Measurements from ENCODE around the gene ISLR. TPM values are rescaled to one million over a fixed set of nuclear protein-coding genes. Genes with fewer than 3 reads are reported as not detected.

The ISLR gene
- polyA plus RNA-seq, 1 donor (not counting 4 experiments of a cell fraction or from before 2014, with no cell fraction given) = not detected

DNA sequence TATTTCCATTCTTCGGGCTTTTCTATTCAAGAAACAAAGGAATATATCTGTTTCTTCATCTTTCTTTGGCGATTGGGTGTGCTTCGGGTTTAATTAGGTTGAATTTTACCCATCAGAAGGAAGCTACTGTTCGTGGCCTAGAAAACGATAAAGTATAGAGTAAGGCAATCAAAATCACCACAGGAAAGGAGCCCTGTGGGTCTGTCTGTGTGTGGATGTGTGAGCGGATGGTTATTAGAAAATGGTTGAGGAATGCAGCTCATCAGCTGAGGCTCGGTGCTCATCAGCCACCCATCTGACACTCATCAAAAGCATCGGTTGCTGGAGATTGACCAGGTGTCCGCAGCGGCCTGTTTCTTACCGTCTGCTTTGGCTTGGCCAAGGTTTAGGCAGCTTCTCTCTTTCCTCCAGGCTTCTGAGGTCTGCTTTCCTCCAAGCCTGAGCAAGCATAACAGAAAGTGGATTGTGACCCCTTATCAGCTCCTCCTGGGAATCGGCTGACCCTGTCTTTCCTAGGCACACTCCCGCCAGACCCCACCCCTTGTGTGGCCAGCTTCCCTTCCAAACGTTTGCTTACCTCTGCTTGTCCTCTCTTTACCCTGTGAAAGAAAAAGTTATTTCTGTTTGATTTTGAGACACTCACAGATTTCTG, 17.6 kb upstream of the ISLR start:
- Histone ChIP-seq H3K36me3 (ENCODE audit: control insufficient read depth in 2 of 2, extremely low read depth in 1 of 2, insufficient read depth in 2 of 2, low read length in 2 of 2) (no peaks in the 10 kb centered on the region), H4K20me1 (ENCODE audit: control insufficient read depth, extremely low read depth, insufficient read depth, low read length) (no peaks in the 10 kb centered on the region), H3K79me2 (ENCODE audit: control insufficient read depth, insufficient read depth, low read length) (no peaks in the 10 kb centered on the region), H3K4me3 (ENCODE audit: control insufficient read depth in 2 of 3, extremely low read depth in 1 of 3, insufficient read depth in 2 of 3, low read depth in 1 of 3, low read length in 3 of 3) (no peak overlapping the region), H3K9me3 (ENCODE audit: control insufficient read depth, low read depth, low read length) (no peaks in the 10 kb centered on the region), H3K27me3 (ENCODE audit: control insufficient read depth, extremely low read depth, insufficient read depth, low read length) (peaks cover 11% of the 10 kb centered on the region), H3K9me1 (ENCODE audit: control insufficient read depth, extremely low read depth, insufficient read depth, low read length) (no peaks in the 10 kb centered on the region), H3K4me1 (ENCODE audit: control insufficient read depth, extremely low read depth, insufficient read depth, low read length) (no peaks in the 10 kb centered on the region), H3K27ac (ENCODE audit: control insufficient read depth, insufficient read depth, low read length) (no peak overlapping the region), H2AFZ (ENCODE audit: control insufficient read depth, low read length) (no peak overlapping the region), H3K9ac (ENCODE audit: control insufficient read depth, extremely low read depth, insufficient read depth, low read length) (no peak overlapping the region), H3K4me2 (ENCODE audit: control insufficient read depth, extremely low read depth, insufficient read depth, low read depth, low read length) (no peak overlapping the region)
- FAIRE-seq (no peak), DNase-seq (ENCODE audit: low read depth, low spot score) (no peak)
- TF ChIP-seq, protein P1, sequence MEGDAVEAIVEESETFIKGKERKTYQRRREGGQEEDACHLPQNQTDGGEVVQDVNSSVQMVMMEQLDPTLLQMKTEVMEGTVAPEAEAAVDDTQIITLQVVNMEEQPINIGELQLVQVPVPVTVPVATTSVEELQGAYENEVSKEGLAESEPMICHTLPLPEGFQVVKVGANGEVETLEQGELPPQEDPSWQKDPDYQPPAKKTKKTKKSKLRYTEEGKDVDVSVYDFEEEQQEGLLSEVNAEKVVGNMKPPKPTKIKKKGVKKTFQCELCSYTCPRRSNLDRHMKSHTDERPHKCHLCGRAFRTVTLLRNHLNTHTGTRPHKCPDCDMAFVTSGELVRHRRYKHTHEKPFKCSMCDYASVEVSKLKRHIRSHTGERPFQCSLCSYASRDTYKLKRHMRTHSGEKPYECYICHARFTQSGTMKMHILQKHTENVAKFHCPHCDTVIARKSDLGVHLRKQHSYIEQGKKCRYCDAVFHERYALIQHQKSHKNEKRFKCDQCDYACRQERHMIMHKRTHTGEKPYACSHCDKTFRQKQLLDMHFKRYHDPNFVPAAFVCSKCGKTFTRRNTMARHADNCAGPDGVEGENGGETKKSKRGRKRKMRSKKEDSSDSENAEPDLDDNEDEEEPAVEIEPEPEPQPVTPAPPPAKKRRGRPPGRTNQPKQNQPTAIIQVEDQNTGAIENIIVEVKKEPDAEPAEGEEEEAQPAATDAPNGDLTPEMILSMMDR (optimal IDR thresholded peaks at IDR 0.05 in 1 of 3, IDR thresholded peaks at IDR 0.05 in 1 of 3, conservative IDR thresholded peaks at IDR 0.05 in 1 of 3; ENCODE audit: extremely low read depth in 1 of 3, insufficient read depth in 2 of 3, low read length in 3 of 3) = no peak
- no peak for TF ChIP-seq EZH2 (IDR thresholded peaks at IDR 0.05; ENCODE audit: low read length)
- dilution Hi-C loops (cut with MboI; ENCODE audit: extremely low pct_ligation_motif_present, low sequenced_read_pairs) = no loop called here

DNA sequence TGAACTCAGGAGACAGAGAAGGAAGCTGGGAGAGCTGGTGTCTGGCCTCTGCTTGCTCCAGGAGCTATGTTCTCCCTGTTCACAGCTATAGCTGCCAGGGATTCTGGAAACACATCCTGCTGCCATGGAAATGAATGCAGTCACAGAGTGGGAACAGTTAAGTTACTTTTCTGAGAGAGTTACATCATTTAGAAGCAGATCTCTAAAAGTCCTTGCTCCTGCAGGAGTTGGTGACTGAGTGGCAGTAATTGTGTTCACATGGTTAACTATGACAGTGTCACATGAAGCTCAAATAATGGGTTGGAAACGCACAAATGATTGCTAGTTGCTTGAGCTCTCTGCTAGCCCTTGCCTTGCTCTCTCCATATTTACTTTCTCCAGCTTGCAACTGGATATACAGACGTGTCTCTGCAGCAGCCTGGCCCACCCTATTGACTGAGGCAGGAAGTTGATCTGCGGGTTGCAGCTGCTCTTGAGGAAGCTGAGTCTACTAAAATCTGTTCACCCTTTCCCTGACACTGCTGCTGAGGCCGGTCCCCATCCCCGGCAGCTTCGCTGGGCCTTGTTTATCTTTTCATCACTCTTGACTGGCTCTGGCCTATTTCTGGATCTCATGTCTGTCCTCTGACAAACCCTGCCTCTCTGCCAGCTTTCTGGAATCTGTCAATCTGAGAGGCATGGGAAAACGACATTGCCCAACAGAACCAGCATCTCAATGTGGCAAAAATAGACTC, 16.7 kb upstream of the ISLR start:
- H3K9ac ChIP-seq (ENCODE audit: control insufficient read depth, extremely low read depth, insufficient read depth, low read length) = no peak overlapping the region
- no peaks in the 10 kb centered on the region for H3K36me3 ChIP-seq (ENCODE audit: control insufficient read depth in 2 of 2, extremely low read depth in 1 of 2, insufficient read depth in 2 of 2, low read length in 2 of 2)
- no peaks in the 10 kb centered on the region for H3K4me1 ChIP-seq (ENCODE audit: control insufficient read depth, extremely low read depth, insufficient read depth, low read length)
- no peak overlapping the region for H3K27ac ChIP-seq (ENCODE audit: control insufficient read depth, insufficient read depth, low read length)
- no peaks in the 10 kb centered on the region for H3K79me2 ChIP-seq (ENCODE audit: control insufficient read depth, insufficient read depth, low read length)
- no peak overlapping the region for H3K4me3 ChIP-seq (ENCODE audit: control insufficient read depth in 2 of 3, extremely low read depth in 1 of 3, insufficient read depth in 2 of 3, low read depth in 1 of 3, low read length in 3 of 3)
- dilution Hi-C loops (cut with MboI; ENCODE audit: extremely low pct_ligation_motif_present, low sequenced_read_pairs) = no loop called here
- FAIRE-seq = no peak
- H4K20me1 ChIP-seq (ENCODE audit: control insufficient read depth, extremely low read depth, insufficient read depth, low read length) = no peaks in the 10 kb centered on the region
- TF ChIP-seq, protein P1 (optimal IDR thresholded peaks at IDR 0.05 in 1 of 3, IDR thresholded peaks at IDR 0.05 in 1 of 3, conservative IDR thresholded peaks at IDR 0.05 in 1 of 3; ENCODE audit: extremely low read depth in 1 of 3, insufficient read depth in 2 of 3, low read length in 3 of 3) = no peak
- TF ChIP-seq EZH2 (IDR thresholded peaks at IDR 0.05; ENCODE audit: low read length) = no peak
- no peaks in the 10 kb centered on the region for H3K9me3 ChIP-seq (ENCODE audit: control insufficient read depth, low read depth, low read length)
- DNase-seq (ENCODE audit: low read depth, low spot score) = no peak
- H3K27me3 ChIP-seq (ENCODE audit: control insufficient read depth, extremely low read depth, insufficient read depth, low read length) = peaks cover 11% of the 10 kb centered on the region
- H2AFZ ChIP-seq (ENCODE audit: control insufficient read depth, low read length) = no peak overlapping the region
- no peak overlapping the region for H3K4me2 ChIP-seq (ENCODE audit: control insufficient read depth, extremely low read depth, insufficient read depth, low read depth, low read length)
- no peaks in the 10 kb centered on the region for H3K9me1 ChIP-seq (ENCODE audit: control insufficient read depth, extremely low read depth, insufficient read depth, low read length)

All from keratinocyte (primary cell).